Activated CD8-positive, alpha-beta T cell treated with anti-CD3 and anti-CD28 coated beads for 36 hours (primary cell): ENCODE measurements around the gene DEFB108B. TPM values are rescaled to one million over a fixed set of nuclear protein-coding genes. Genes with fewer than 3 reads are reported as not detected.
"Not testable (repeated sequence)": the region's sequence is repeated elsewhere in the genome, so short reads cannot be mapped to it uniquely, and the experiment has no call there.

Source experiments
- ATAC-seq: fragments of 200-7000 bp; cut with Tn5 transposase; one replicate; pipeline ENCODE4 v1.10.0; 2021; ENCODE audit warnings: mild to moderate bottlenecking, moderate library complexity
- CTCF ChIA-PET: fragments of 350-600 bp; sonication (Branson Sonifier 250); formaldehyde crosslinking; loops from one replicate; lab custom pipeline; 2021; ENCODE audit warnings: antibody characterized with exemption; lab: Charles Lee
- POLR2A ChIA-PET: fragments of 350-600 bp; sonication (Branson Sonifier 250); formaldehyde crosslinking; loops from one replicate; lab custom pipeline; 2021; ENCODE audit warnings: antibody characterized with exemption; lab: Charles Lee
- DNase-seq: peaks from one replicate; pipeline ENCODE4 v3.0.0-alpha.2; 2020
- H3K27ac Mint-ChIP-seq: one replicate; pipeline ENCODE4 v1.8.0; 2021; ENCODE audit warnings: mild to moderate bottlenecking, mixed read lengths
- H3K27me3 Mint-ChIP-seq: one replicate; pipeline ENCODE4 v1.8.0; 2021; ENCODE audit warnings: mixed read lengths
- H3K36me3 Mint-ChIP-seq: one replicate; pipeline ENCODE4 v1.8.0; 2021; ENCODE audit warnings: low read depth, mixed read lengths
- H3K4me1 Mint-ChIP-seq: one replicate; pipeline ENCODE4 v1.8.0; 2021; ENCODE audit warnings: low read depth, mixed read lengths
- H3K4me3 Mint-ChIP-seq: one replicate; pipeline ENCODE4 v1.8.0; 2021; ENCODE audit warnings: mild to moderate bottlenecking, moderate library complexity, mixed read lengths
- H3K9me3 Mint-ChIP-seq: one replicate; pipeline ENCODE4 v1.8.0; 2021; ENCODE audit warnings: mixed read lengths
- intact Hi-C: fragments of 100-400 bp; cut with micrococcal nuclease; formaldehyde crosslinking; loops from one replicate; pipeline ENCODE4 v1.10.0; 2022
- total RNA-seq, 2 experiments: library from RNA; stranded (reverse); gene quantifications; one replicate each; pipeline ENCODE4 v1.2.3, GENCODE V29; 2021
- TF ChIP-seq, protein P1 (sequence below): fragments of 200-600 bp; IDR thresholded peaks from one replicate; pipeline ENCODE4 v1.8.0; 2022; ENCODE audit warnings: antibody characterized with exemption, mild to moderate bottlenecking

Gene DEFB108B
- total RNA-seq, 2 experiments from 2014 or later: not detected

DNA sequence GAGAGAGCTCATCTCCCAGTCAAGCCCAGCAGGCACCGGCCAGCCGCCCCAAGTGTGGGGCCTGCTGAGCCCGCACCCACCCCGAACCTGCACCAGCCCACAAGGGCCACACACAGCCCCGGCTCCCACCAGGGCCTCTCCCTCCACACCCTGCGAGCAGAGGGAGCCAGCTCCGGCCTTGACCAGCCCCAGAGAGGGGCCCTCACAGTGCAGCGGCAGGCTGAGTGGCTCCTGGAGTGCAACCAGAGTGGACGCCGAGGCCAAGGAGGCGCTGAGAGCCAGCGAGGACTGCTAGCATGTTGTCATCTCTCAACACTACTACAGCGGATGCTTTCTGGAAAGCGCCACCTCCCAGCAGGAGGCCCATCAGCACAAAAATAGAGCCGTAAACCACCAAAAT, 10.9 kb downstream of the DEFB108B start:
- H3K27me3 Mint-ChIP-seq: no peaks in the 10 kb centered on the region
- H3K27ac Mint-ChIP-seq: no peak overlapping the region
- peaks cover 5% of the 10 kb centered on the region for H3K36me3 Mint-ChIP-seq
- CTCF ChIA-PET: no interaction called here
- POLR2A ChIA-PET: no interaction called here
- TF ChIP-seq, protein P1, sequence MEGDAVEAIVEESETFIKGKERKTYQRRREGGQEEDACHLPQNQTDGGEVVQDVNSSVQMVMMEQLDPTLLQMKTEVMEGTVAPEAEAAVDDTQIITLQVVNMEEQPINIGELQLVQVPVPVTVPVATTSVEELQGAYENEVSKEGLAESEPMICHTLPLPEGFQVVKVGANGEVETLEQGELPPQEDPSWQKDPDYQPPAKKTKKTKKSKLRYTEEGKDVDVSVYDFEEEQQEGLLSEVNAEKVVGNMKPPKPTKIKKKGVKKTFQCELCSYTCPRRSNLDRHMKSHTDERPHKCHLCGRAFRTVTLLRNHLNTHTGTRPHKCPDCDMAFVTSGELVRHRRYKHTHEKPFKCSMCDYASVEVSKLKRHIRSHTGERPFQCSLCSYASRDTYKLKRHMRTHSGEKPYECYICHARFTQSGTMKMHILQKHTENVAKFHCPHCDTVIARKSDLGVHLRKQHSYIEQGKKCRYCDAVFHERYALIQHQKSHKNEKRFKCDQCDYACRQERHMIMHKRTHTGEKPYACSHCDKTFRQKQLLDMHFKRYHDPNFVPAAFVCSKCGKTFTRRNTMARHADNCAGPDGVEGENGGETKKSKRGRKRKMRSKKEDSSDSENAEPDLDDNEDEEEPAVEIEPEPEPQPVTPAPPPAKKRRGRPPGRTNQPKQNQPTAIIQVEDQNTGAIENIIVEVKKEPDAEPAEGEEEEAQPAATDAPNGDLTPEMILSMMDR: no peak
- H3K9me3 Mint-ChIP-seq: peaks cover 4% of the 10 kb centered on the region
- intact Hi-C loops: no loop called here
- no peaks in the 10 kb centered on the region for H3K4me1 Mint-ChIP-seq
- ATAC-seq (no peak), DNase-seq (no peak)
- H3K4me3 Mint-ChIP-seq: no peak overlapping the region

DNA sequence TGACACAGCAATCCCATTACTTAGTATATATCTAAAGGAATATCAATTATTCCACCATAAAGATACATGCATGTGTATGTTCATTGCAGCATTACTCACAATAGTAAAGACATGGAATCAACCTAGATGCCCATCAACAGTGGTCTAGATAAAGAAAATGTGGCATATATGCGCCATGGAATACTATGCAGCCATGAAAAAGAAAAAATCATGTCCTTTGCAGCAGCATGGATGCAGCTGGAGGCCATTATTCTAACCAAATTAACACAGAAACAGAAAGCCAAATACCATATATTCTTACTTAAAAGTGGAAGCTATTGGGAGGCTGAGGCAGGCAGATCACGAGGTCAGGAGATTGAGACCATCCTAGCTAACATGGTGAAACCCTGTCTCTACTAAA, 20.9 kb downstream of the DEFB108B start:
- CTCF ChIA-PET, POLR2A ChIA-PET, H3K4me3 Mint-ChIP-seq: not testable (repeated sequence)

DNA sequence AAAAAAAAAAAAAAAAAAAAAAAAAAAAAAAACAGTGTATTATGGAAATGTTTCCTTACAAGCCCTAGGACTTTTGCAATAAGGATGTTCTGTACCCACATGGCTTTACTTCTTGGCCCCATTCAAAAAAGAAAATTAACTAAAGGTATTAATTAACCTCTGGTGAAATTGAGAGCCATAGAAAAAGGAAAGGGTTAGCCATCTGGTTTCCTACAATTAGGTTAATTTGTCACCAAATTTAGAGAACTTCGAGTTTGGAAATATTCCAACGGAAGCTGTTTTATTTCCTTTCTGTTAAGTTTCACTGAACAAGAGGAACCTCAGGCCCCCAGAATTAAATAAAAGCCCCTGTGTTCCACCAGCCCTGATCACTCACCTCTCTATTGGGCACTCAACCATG, 22.9 kb downstream of the DEFB108B start:
- H3K27me3 Mint-ChIP-seq, DNase-seq, H3K27ac Mint-ChIP-seq, H3K36me3 Mint-ChIP-seq, H3K9me3 Mint-ChIP-seq, CTCF ChIA-PET, intact Hi-C loops, POLR2A ChIA-PET, ATAC-seq, H3K4me3 Mint-ChIP-seq, H3K4me1 Mint-ChIP-seq: not testable (repeated sequence)

More for the DNA sequence above, 20.9 kb downstream of the DEFB108B start:
- H3K27ac Mint-ChIP-seq, ATAC-seq, H3K27me3 Mint-ChIP-seq, DNase-seq, H3K4me1 Mint-ChIP-seq, intact Hi-C loops, H3K36me3 Mint-ChIP-seq, H3K9me3 Mint-ChIP-seq: not testable (repeated sequence)

DNA sequence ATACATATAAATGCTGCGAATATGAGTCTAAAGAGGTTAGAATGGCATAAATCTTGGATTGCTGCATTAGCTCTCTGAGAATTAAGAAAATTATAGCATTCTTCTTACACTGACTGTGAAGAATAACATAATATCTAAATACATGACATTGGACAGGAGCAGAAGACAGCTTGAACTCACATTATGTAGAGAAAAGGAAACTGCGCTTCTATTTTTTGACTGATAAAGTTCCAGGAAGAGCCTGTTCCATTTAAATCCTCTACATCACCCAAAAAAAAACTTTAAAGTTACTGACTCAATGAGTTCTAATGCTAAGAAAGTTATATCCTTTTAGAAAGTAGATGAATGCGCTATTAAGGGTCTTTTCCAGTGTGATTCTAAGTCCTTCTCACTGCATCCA, 27.8 kb downstream of the DEFB108B start:
- H3K27me3 Mint-ChIP-seq, CTCF ChIA-PET, ATAC-seq, POLR2A ChIA-PET, H3K36me3 Mint-ChIP-seq, H3K27ac Mint-ChIP-seq, H3K4me1 Mint-ChIP-seq, DNase-seq, H3K4me3 Mint-ChIP-seq, intact Hi-C loops, H3K9me3 Mint-ChIP-seq: not testable (repeated sequence)

DNA sequence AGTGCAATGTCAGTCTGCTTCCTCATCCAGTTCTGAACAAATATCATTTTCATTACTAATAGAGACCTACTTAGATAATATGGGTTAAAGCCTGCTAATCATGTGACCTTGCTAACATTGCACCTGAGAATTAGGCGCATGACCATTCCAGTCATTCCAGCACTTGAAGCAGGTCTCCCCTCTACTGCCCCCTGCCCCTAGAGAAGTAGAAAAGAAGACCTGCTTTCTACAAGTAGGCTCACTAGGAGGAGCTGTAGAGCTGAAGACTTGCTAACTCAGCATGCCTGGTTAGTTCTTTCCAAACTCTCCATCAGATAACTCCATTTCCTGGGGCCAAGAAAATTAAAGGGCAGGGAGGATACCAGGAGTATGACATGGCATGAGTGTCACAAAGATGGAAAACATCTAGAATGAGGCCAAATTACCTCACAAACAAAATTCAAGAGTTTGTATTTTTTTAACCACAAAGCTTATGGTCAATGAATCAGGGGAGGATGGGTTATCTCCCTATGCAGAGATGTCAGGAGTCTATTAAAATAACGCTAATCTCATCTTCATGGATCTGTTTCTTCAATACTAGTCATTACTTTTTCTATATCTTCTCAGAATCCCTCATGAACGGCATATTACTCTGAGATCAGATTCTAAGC, 31.1 kb downstream of the DEFB108B start:
- TF ChIP-seq, protein P1: peak; percentile 56
- H3K4me3 Mint-ChIP-seq, H3K9me3 Mint-ChIP-seq, H3K4me1 Mint-ChIP-seq, H3K27ac Mint-ChIP-seq, H3K36me3 Mint-ChIP-seq, intact Hi-C loops, H3K27me3 Mint-ChIP-seq, POLR2A ChIA-PET: not testable (repeated sequence)
- peak; percentile 82 for ATAC-seq
- CTCF ChIA-PET: interaction anchor here (0.7 kb wide), 1 partner anchor 64 kb away, joined by 3 read pairs; no protein-coding TSS in a partner anchor
- DNase-seq: peak; percentile 40

DNA sequence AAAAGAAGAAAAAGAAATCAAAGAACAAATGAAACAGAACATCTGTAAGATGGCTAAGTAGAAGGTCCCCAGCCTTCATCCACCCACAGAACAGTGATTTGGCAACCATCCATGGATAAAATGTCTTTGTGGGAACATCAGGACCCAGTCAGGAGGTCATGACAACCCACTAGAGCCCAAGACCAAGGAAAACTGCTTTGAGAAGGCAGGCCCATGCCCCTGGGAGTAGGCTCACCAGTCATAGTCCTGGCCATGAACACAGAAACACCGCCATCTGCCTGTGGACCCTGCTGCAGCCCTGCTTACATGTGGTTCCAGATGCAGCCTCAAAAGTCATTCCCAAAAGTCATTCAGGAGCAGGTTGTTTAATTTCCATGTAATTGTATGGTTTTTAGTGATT, 34.2 kb downstream of the DEFB108B start:
- H3K4me3 Mint-ChIP-seq, H3K27me3 Mint-ChIP-seq, H3K27ac Mint-ChIP-seq, ATAC-seq, POLR2A ChIA-PET, intact Hi-C loops, H3K4me1 Mint-ChIP-seq, H3K9me3 Mint-ChIP-seq, CTCF ChIA-PET, DNase-seq, H3K36me3 Mint-ChIP-seq: not testable (repeated sequence)

DNA sequence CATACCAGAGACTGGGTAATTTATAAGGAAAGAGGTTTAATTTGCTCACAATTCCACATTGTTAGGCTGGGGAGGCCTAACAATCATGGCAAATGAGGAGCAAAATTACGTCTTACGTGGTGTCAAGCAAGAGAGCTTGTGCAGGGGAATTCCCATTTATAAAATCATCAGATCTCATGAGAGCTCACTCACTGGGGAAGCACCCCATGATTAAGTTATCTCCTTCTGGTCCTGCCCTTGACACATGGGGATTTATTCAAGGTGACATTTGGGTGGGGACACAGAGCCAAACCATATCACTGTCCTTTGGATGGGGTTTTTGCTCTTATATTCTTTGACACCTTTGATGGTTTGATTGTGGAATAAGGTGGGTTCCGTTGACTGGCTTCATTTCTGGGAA, 36.9 kb downstream of the DEFB108B start:
- peak; percentile 77 for ATAC-seq
- POLR2A ChIA-PET, CTCF ChIA-PET, H3K27me3 Mint-ChIP-seq, H3K27ac Mint-ChIP-seq, H3K4me1 Mint-ChIP-seq, H3K36me3 Mint-ChIP-seq, H3K9me3 Mint-ChIP-seq, intact Hi-C loops, H3K4me3 Mint-ChIP-seq: not testable (repeated sequence)
- peak; percentile 19 for DNase-seq

DNA sequence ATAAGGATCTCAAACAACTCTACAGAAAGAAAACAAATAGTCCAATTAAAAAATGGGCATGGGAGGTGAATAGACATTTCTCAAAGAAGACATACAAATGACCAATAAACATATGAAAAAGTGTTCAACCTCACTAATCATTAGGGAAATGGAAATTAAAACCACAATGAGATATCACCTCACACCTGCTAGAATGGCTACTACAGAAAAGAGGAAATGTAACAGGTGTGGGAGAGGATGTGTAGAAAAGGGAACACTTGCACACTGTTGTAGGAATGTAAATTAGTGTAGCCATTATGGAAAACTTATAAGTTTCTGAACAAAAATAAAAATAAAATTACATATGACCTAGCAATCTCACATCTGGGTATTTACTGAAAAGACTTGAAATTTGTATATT, 37.7 kb downstream of the DEFB108B start:
- H3K27me3 Mint-ChIP-seq, POLR2A ChIA-PET, H3K4me1 Mint-ChIP-seq, CTCF ChIA-PET, H3K9me3 Mint-ChIP-seq, ATAC-seq, intact Hi-C loops, DNase-seq, H3K27ac Mint-ChIP-seq, H3K4me3 Mint-ChIP-seq: not testable (repeated sequence)
- H3K36me3 Mint-ChIP-seq: peaks cover 11% of the 10 kb centered on the region

DNA sequence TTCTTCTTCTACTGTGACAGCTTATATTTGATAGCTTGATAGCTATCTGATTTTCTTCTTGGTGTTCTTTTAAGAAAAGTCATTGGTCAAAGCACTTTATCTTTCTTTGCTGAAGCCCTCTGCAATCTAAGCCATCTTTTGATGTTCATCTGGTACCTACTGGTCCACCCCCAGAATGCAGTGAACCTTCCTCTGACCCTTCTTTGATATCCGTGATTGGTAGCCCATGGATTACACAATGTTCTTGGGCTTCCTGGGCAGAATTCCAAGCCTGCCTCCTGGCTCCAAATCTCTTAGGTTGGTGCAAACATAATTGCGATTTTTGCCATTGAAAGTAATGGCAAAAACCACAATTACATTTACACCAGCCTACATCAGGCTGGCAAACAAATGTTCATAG, 43.3 kb downstream of the DEFB108B start:
- H3K36me3 Mint-ChIP-seq: peaks cover 13% of the 10 kb centered on the region
- ATAC-seq, H3K27ac Mint-ChIP-seq, DNase-seq, POLR2A ChIA-PET, H3K4me3 Mint-ChIP-seq, H3K27me3 Mint-ChIP-seq, H3K4me1 Mint-ChIP-seq, CTCF ChIA-PET, intact Hi-C loops, H3K9me3 Mint-ChIP-seq: not testable (repeated sequence)

DNA sequence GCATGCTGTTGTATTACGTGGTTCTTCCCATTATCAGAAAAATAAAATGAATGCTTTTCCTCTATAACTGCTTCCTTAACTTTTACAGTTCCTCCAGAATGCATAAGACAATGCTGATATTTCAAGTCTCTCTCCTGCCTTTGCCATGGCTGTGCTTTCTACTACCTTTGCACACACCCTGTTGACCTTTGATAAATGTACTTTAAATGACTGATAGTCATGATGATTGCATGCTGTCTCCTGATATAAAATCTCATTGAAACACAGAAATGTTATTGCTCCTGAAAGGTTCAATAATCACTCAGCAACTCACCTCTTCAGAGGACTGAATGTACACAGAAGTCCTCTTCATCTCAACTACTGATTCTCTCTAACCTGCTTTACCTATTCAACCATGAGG, 45.1 kb downstream of the DEFB108B start, which contains the start of gene DEFB131B:
Gene DEFB131B (plus strand): TSS at position 395 of the 400 bp plus-strand sequence. CDS start 0 bp downstream, at position 395.
- H3K9me3 Mint-ChIP-seq, H3K4me3 Mint-ChIP-seq, H3K27me3 Mint-ChIP-seq, H3K4me1 Mint-ChIP-seq, POLR2A ChIA-PET, ATAC-seq, intact Hi-C loops, DNase-seq, CTCF ChIA-PET, H3K27ac Mint-ChIP-seq: not testable (repeated sequence)
- peaks cover 13% of the 10 kb centered on the region for H3K36me3 Mint-ChIP-seq
